Astrocyte (in vitro differentiated cells and primary cell): ENCODE data around the gene METTL15. TPM values are rescaled to one million over a fixed set of nuclear protein-coding genes. Genes with fewer than 3 reads are reported as not detected.
A peak's percentile ranks its signal among the peaks of the same experiment; 100 is the strongest.

Source experiments
- DNase-seq: peaks from one replicate; pipeline ENCODE4 v3.0.0-alpha.2; 2010; ENCODE audit warnings: low read depth
- FAIRE-seq: peaks from 2 replicates; lab custom pipeline; 2011; peaks lifted over from hg19 to GRCh38; lab: Jason Lieb, UNC
- H2AFZ ChIP-seq: 2 replicates; pipeline ENCODE4 v1.6.0; 2012; ENCODE audit warnings: low read depth, low read length, inconsistent platforms
- H3K27ac ChIP-seq: 2 replicates; pipeline ENCODE4 v1.5.1; 2011; ENCODE audit warnings: low read depth, low read length, inconsistent platforms
- H3K27me3 ChIP-seq: 2 replicates; pipeline ENCODE4 v1.6.0; 2011; ENCODE audit warnings: low read length, inconsistent platforms; ENCODE audit not compliant: insufficient read depth
- H3K36me3 ChIP-seq: 2 replicates; pipeline ENCODE4 v1.5.1; 2011; ENCODE audit warnings: low read length, inconsistent platforms; ENCODE audit not compliant: insufficient read depth
- H3K4me1 ChIP-seq: 2 replicates; pipeline ENCODE4 v1.5.1; 2011; ENCODE audit warnings: low read length, inconsistent platforms; ENCODE audit not compliant: insufficient read depth
- H3K4me2 ChIP-seq: 2 replicates; pipeline ENCODE4 v1.6.0; 2012; ENCODE audit warnings: low read length, inconsistent platforms
- H3K4me3 ChIP-seq: 2 replicates; pipeline ENCODE4 v1.5.1; 2011; ENCODE audit warnings: low read depth, mild to moderate bottlenecking, low read length, inconsistent platforms; ENCODE audit not compliant: insufficient read depth
- H3K79me2 ChIP-seq: 2 replicates; pipeline ENCODE4 v1.6.0; 2012; ENCODE audit warnings: mild to moderate bottlenecking, low read length, inconsistent platforms; ENCODE audit not compliant: insufficient read depth
- H3K9ac ChIP-seq: 2 replicates; pipeline ENCODE4 v1.6.0; 2012; ENCODE audit warnings: mild to moderate bottlenecking, low read length, inconsistent platforms
- H3K9me3 ChIP-seq: 2 replicates; pipeline ENCODE4 v1.5.1; 2012; ENCODE audit warnings: low read depth, mild to moderate bottlenecking, low read length, inconsistent platforms; ENCODE audit not compliant: insufficient read depth
- H4K20me1 ChIP-seq: 2 replicates; pipeline ENCODE4 v1.6.0; 2012; ENCODE audit warnings: low read length, inconsistent platforms; ENCODE audit not compliant: insufficient read depth
- H3K27ac Mint-ChIP-seq: one replicate; pipeline ENCODE4 v1.8.0; 2021; ENCODE audit warnings: mild to moderate bottlenecking, mixed read lengths; ENCODE audit not compliant: unreplicated experiment
- H3K27me3 Mint-ChIP-seq: one replicate; pipeline ENCODE4 v1.8.0; 2021; ENCODE audit warnings: low read depth, mixed read lengths; ENCODE audit not compliant: unreplicated experiment
- H3K36me3 Mint-ChIP-seq: one replicate; pipeline ENCODE4 v1.8.0; 2021; ENCODE audit warnings: low read depth, mixed read lengths; ENCODE audit not compliant: unreplicated experiment
- H3K4me1 Mint-ChIP-seq: one replicate; pipeline ENCODE4 v1.8.0; 2021; ENCODE audit warnings: low read depth, mixed read lengths; ENCODE audit not compliant: unreplicated experiment
- H3K4me3 Mint-ChIP-seq: one replicate; pipeline ENCODE4 v1.8.0; 2021; ENCODE audit warnings: mild to moderate bottlenecking, moderate library complexity, mixed read lengths; ENCODE audit not compliant: unreplicated experiment
- H3K9me3 Mint-ChIP-seq: one replicate; pipeline ENCODE4 v1.8.0; 2021; ENCODE audit warnings: mild to moderate bottlenecking, mixed read lengths; ENCODE audit not compliant: unreplicated experiment
- EZH2 ChIP-seq: IDR thresholded peaks from 2 replicates; pipeline ENCODE4 v1.6.1; 2012; ENCODE audit warnings: mild to moderate bottlenecking, low read length, inconsistent platforms; ENCODE audit not compliant: insufficient read depth
- total RNA-seq: library from RNA; stranded (reverse); gene quantifications from 2 replicates; pipeline ENCODE4 v1.2.1, GENCODE V29; 2021
- TF ChIP-seq, protein P1 (sequence below): IDR thresholded peaks from 2 replicates; pipeline ENCODE4 v1.5.1; 2011; ENCODE audit warnings: low read depth, mild to moderate bottlenecking, inconsistent platforms, low read length, moderate library complexity; ENCODE audit not compliant: insufficient read depth

Gene METTL15
- total RNA-seq, 1 donor from 2014 or later, result 10.8 TPM

DNA sequence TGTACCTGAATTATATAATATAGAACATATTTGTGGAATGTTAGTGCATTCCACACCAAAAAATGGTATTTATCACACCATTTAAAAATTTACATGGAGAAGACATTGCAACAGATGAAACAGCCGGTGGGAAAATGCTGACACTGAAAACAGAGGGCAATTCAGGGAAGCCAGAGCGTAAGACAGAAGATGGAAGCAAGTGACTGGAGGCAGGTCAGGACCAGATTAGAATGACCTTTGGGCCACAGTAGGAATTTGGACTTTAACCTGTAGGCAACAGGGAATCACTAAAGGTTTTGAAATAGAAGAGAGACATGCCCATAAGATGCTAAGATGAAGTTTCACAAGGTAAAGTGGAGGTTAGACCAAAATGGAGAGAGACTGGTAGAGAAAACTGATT is 60.5 kb downstream of the METTL15 start:
- no peak overlapping the region for H3K27ac ChIP-seq
- peaks cover 9% of the 10 kb centered on the region for H3K36me3 Mint-ChIP-seq
- TF ChIP-seq EZH2, result no peak
- TF ChIP-seq, protein P1, sequence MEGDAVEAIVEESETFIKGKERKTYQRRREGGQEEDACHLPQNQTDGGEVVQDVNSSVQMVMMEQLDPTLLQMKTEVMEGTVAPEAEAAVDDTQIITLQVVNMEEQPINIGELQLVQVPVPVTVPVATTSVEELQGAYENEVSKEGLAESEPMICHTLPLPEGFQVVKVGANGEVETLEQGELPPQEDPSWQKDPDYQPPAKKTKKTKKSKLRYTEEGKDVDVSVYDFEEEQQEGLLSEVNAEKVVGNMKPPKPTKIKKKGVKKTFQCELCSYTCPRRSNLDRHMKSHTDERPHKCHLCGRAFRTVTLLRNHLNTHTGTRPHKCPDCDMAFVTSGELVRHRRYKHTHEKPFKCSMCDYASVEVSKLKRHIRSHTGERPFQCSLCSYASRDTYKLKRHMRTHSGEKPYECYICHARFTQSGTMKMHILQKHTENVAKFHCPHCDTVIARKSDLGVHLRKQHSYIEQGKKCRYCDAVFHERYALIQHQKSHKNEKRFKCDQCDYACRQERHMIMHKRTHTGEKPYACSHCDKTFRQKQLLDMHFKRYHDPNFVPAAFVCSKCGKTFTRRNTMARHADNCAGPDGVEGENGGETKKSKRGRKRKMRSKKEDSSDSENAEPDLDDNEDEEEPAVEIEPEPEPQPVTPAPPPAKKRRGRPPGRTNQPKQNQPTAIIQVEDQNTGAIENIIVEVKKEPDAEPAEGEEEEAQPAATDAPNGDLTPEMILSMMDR, result no peak
- no peak overlapping the region for H3K4me2 ChIP-seq
- H4K20me1 ChIP-seq, result no peaks in the 10 kb centered on the region
- no peaks in the 10 kb centered on the region for H3K27me3 ChIP-seq
- H3K4me1 Mint-ChIP-seq, result peaks cover 20% of the 10 kb centered on the region
- no peaks in the 10 kb centered on the region for H3K79me2 ChIP-seq
- no peak overlapping the region for H2AFZ ChIP-seq
- no peak overlapping the region for H3K4me3 ChIP-seq
- no peak overlapping the region for H3K9ac ChIP-seq
- H3K9me3 Mint-ChIP-seq, result peaks cover 2% of the 10 kb centered on the region
- H3K4me1 ChIP-seq, result peaks cover 6% of the 10 kb centered on the region
- no peak overlapping the region for H3K27ac Mint-ChIP-seq
- H3K36me3 ChIP-seq, result no peaks in the 10 kb centered on the region
- no peak overlapping the region for H3K4me3 Mint-ChIP-seq
- H3K27me3 Mint-ChIP-seq, result no peaks in the 10 kb centered on the region
- FAIRE-seq (no peak), DNase-seq (no peak)
- H3K9me3 ChIP-seq, result peaks cover 3% of the 10 kb centered on the region

DNA sequence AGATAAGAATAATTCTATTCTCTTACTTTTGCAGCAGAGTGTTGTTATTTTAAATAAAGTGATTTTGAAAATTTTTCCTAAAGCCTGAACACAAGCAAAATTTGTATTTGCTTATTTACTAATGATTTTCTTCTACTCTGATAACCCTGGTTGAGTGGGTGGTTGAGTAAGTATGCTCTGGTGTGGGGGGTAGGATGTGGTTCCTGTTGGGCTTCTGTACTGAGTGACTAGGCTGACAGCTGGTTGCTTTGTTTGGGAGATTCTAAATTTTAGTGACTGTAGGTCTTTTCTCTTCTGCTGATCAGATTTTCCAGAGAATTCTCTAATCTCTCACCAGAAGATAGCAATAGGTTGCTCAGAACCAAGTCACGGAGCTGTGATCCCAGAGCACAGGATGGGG is 61.6 kb downstream of the METTL15 start:
- Histone ChIP-seq H3K27ac (no peak overlapping the region), H3K9ac (no peak overlapping the region), H4K20me1 (no peaks in the 10 kb centered on the region), H3K79me2 (no peaks in the 10 kb centered on the region), H3K4me1 (peaks cover 6% of the 10 kb centered on the region), H3K4me2 (peak overlapping the region; percentile 48), H3K4me3 (no peak overlapping the region), H3K36me3 (no peaks in the 10 kb centered on the region), H3K27me3 (no peaks in the 10 kb centered on the region), H3K9me3 (peaks cover 5% of the 10 kb centered on the region), H2AFZ (no peak overlapping the region)
- H3K9me3 Mint-ChIP-seq, result peaks cover 2% of the 10 kb centered on the region
- DNase-seq (peak; percentile 59), FAIRE-seq (peak; percentile 26)
- H3K27me3 Mint-ChIP-seq, result no peaks in the 10 kb centered on the region
- no peak overlapping the region for H3K4me3 Mint-ChIP-seq
- H3K36me3 Mint-ChIP-seq, result peaks cover 10% of the 10 kb centered on the region
- peaks cover 20% of the 10 kb centered on the region for H3K4me1 Mint-ChIP-seq
- H3K27ac Mint-ChIP-seq, result peak overlapping the region; percentile 89
- TF ChIP-seq, protein P1, result no peak
- TF ChIP-seq EZH2, result no peak

DNA sequence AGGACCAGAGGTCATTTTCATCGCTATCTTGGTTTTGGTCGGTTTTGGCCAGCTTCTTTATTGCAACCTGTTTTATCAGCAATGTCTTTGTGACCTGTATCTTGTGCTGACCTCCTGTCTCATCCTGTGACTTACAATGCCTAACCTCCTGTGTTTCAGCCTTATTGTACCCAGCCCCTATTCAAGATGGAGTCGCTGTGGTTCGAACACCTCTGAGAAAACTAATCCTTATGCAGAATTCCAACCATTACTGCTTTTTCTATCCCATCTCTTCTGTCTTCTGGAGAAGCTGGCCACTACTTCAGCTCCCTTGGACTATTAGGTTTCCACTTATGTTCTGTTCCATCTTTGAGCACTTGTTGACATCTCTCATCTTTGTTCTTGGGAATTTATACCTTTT is 62.6 kb downstream of the METTL15 start:
- Mint-ChIP-seq H3K36me3 (peaks cover 11% of the 10 kb centered on the region), H3K27me3 (no peaks in the 10 kb centered on the region), H3K4me3 (no peak overlapping the region), H3K4me1 (peaks cover 20% of the 10 kb centered on the region), H3K27ac (no peak overlapping the region), H3K9me3 (peaks cover 2% of the 10 kb centered on the region)
- no peak overlapping the region for H3K4me3 ChIP-seq
- H3K4me1 ChIP-seq, result peaks cover 6% of the 10 kb centered on the region
- no peaks in the 10 kb centered on the region for H3K27me3 ChIP-seq
- H3K4me2 ChIP-seq, result no peak overlapping the region
- H3K36me3 ChIP-seq, result no peaks in the 10 kb centered on the region
- H3K9me3 ChIP-seq, result peaks cover 5% of the 10 kb centered on the region
- H4K20me1 ChIP-seq, result no peaks in the 10 kb centered on the region
- H3K27ac ChIP-seq, result no peak overlapping the region
- no peaks in the 10 kb centered on the region for H3K79me2 ChIP-seq
- DNase-seq (no peak), FAIRE-seq (no peak)
- TF ChIP-seq, protein P1, result no peak
- no peak for TF ChIP-seq EZH2
- no peak overlapping the region for H2AFZ ChIP-seq
- no peak overlapping the region for H3K9ac ChIP-seq
